Measurements from ENCODE around the gene ACBD3.

The ACBD3 gene

DNA sequence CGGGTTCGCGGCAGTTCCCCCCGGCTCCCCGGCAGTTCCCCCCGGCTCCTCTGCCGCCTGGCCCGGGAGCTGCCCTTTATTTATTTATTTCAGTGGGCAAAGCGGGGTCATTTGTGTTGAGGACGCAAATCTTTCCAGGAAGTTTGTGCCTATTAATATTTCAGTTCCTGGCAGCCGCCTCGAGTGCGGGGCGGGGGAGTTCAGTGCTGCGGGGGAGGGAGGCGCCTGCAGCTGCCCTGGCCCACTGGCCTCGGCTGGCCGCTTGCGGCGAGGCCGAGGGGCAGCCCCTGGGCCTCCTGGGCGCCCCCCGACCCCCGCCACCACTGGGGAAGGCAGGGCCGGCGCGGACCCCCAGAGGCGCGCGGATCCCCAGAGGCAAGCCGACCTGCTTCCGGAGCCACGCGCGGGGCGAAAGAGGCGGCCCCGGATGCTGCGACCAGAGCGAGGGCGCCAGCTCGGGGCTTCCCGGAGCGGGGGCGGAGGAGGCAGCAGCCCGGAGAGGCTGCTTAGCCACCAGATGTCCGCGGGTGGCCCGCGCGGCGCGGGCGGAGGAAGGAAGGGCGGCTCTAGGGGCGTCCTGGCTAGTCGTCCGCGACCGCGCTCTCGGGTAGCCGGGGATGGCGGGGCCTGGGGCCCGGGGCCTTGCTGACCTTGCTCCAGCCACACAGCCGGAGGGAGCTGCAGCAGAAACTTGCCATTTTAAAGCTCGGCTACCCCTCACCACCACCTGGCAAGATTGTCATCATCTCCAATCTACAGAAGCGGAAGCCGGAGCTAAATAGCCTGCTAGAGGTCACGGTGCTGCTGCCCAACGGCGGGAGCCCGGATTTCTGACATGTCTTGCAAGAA, 76.1 kb downstream of the ACBD3 start:
- FAIRE-seq, result no peak

- no peak for FAIRE-seq
These were observed 76.7 kb downstream of the ACBD3 start for GRCh38 chr1:226109829-226110248.

DNA sequence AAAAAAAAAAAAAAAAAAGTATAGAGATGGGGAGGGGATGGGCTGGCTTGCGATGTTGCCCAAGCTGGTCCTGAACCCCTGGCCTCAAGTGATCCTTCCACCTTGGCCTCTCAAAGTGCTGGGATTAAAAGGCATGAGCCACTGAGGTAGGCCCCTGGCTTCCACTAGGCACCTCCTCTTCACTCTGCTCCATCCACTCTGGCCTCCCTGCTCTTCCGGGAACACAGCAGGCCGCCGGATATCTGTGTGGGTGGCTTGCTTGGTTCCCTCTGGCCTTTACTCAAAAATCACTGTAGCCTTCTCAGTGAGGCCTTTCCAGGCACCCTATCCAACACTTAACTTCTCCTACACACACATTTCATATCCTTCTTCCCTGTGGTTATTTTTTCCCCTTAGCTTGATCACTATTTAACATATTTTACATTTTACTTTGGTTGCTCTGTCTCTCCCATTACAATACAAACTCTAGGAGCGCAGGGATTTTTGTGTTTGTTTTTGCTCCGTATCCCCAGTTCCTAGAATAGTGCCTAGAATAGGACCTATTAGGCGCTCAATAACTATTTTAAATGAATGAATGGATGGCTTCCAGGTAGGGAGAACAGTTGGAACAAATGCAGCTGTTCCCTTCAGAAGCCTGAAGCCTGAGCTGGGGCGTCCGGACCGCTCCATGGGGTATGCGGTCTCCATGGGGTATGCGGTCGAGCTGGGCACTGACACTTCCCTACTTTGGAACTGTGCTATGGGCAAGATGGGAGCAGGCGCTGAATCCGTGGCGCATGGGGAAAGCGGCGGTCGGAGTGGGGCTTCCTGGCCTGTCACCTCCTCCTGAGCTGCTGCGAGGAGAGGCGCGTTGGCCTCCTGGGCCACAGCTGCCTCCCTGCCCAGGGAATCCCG, 77.4 kb downstream of the ACBD3 start:
- no peak for FAIRE-seq

DNA sequence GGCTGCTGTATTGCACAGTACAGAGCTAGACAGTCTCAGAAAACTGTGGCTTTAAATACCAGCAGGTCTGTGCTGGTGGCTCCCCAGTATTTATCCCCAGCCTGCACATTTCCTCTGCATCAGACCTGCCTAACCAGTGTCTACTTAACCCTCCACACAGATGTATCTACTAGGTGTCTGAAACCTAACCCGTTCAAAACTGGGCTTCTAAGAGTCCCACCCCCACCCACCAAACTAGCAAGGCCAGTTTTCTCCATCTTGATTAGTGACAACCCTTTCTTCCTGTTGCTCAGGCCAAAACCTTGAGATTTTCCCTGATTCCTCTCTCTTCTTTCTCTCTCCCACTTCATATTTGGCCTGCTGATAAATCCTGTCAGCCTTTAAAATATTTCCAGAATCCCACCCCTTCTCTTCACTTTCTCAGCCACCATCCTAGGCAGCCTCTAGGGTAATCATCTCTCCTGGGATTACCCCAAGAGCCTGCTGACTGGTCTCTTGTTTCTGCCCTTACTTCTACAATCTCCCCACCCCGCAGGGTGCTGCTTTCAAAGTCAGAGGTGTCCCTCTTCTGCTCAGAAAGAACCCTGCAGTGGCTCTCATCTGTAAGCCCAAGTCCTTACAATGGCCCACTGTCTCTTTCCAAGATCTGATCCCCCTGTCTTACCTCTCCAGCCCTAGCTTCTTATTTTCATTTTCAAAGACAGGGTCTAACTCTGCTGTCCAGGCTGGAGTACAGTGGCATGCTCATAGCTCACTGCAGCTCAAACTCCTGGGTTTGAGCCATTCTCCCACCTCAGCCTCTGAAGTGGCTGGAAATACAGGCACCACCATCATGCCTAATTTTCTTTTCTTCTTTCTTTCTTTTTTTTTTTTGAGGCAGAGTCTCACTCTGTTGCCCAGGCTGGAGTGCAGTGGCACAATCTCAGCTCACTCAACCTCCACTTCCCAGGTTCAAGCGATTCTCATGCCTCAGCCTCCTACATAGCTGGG, 78.8 kb downstream of the ACBD3 start:
- FAIRE-seq, result no peak

DNA sequence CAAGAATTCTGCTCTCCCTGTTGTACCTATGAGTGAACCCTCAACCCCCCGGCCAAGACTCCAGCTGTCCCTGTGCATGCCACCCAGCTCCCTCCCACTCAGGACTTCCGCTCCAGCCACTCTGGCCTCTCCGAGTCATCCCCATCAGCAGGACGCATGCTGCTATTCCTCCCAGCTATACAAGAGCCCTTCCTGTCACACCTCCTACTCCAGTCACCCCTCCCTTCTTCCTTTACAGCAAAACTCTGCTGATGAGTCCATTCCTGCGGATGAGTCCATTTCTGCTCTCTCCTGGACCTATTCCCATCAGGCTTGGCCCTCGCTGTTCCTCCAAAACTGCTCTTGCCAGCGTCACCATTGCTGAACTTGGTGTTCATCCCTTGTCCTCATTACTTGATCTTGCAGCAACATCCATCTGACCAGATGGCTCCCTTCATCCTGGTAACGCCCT, 81.8 kb downstream of the ACBD3 start:
- FAIRE-seq, result no peak

- FAIRE-seq, result no peak
These were observed 85.8 kb downstream of the ACBD3 start for GRCh38 chr1:226100436-226101391.

GRCh38 chr1:226098870-226099835, 87.4 kb downstream of the ACBD3 start:
- no peak for FAIRE-seq

- no peak for FAIRE-seq
These were observed 88.5 kb downstream of the ACBD3 start for GRCh38 chr1:226097866-226098625.

DNA sequence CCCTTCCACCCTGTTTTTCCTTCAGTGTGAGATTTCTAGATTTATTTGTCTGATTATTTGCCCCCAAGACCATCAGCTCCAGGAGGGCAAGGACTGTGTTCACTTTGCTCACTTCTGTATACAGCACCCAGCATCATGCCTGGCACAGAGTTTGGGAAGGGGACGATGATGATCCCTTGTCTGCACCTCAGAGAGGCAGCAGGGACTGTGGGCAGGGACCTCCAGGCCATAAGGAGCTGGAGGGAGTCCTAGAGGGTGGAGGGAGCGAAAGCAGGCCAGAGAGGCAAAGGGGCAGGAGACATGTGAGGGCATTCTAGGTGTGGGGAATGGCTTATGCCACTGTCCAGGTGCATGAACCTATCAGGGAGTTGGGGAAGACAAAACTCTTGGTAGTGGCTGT, 91.3 kb downstream of the ACBD3 start:
- FAIRE-seq, result no peak

Measured in colon (tissue), 2 donors.